A673 (cell line): ENCODE data around the gene BCR. TPM values are rescaled to one million over a fixed set of nuclear protein-coding genes. Genes with fewer than 3 reads are reported as not detected.

Experiments
- BruUV-seq: library from RNA; stranded (reverse); fragments of 400-500 nt; replicated peaks from 2 replicates; lab custom pipeline; 2021; lab: Mats Ljungman, UMichigan
- CTCF ChIA-PET: fragments of 300-600 bp; sonication (Branson Sonifier 250); formaldehyde crosslinking; loops from one replicate; lab custom pipeline; 2022; ENCODE audit warnings: antibody characterized with exemption; lab: Charles Lee
- POLR2A ChIA-PET: fragments of 300-600 bp; sonication (Branson Sonifier 250); formaldehyde crosslinking; loops from one replicate; lab custom pipeline; 2022; ENCODE audit warnings: antibody characterized with exemption; ENCODE audit not compliant: low non-redundant PET; lab: Charles Lee
- DNase-seq: peaks from one replicate; pipeline ENCODE4 v3.0.0-alpha.2; 2015; ENCODE audit warnings: low spot score
- H3K27ac ChIP-seq: fragments of 200-600 bp; sonication (generic); 2 replicates; pipeline ENCODE4 v1.5.1; 2016; ENCODE audit warnings: mixed run types, low read depth, mild to moderate bottlenecking, mixed read lengths, antibody characterized with exemption, low read length; ENCODE audit not compliant: poor library complexity, severe bottlenecking
- H3K27me3 ChIP-seq: fragments of 200-600 bp; sonication (generic); replicated peaks from 2 replicates; pipeline ENCODE4 v1.6.1; 2017; ENCODE audit warnings: mixed run types, low read depth, mild to moderate bottlenecking, mixed read lengths, antibody characterized with exemption, low read length; ENCODE audit not compliant: insufficient read depth, poor library complexity
- H3K36me3 ChIP-seq: fragments of 200-600 bp; sonication (generic); 2 replicates; pipeline ENCODE4 v1.6.1; 2016; ENCODE audit warnings: mixed run types, mild to moderate bottlenecking, mixed read lengths, antibody characterized with exemption, low read length; ENCODE audit not compliant: insufficient read depth, poor library complexity, severe bottlenecking
- H3K4me1 ChIP-seq: fragments of 200-600 bp; sonication (generic); 2 replicates; pipeline ENCODE4 v1.6.1; 2017; ENCODE audit warnings: mixed run types, mild to moderate bottlenecking, mixed read lengths, antibody characterized with exemption, low read length; ENCODE audit not compliant: insufficient read depth, poor library complexity, severe bottlenecking
- H3K4me3 ChIP-seq: fragments of 200-600 bp; sonication (generic); 2 replicates; pipeline ENCODE4 v1.5.1; 2016; ENCODE audit warnings: low read depth, mixed run types, mild to moderate bottlenecking, mixed read lengths, low read length; ENCODE audit not compliant: poor library complexity, severe bottlenecking
- H3K9me3 ChIP-seq: fragments of 200-600 bp; sonication (generic); 2 replicates; pipeline ENCODE4 v1.6.1; 2016; ENCODE audit warnings: mixed run types, low read depth, mild to moderate bottlenecking, mixed read lengths, antibody characterized with exemption, low read length; ENCODE audit not compliant: poor library complexity, severe bottlenecking
- EZH2 ChIP-seq: fragments of 200-600 bp; sonication (generic); IDR thresholded peaks from 2 replicates; pipeline ENCODE4 v1.6.1; 2017; ENCODE audit warnings: borderline replicate concordance, low read depth, mild to moderate bottlenecking, mixed read lengths, antibody characterized with exemption, low read length; ENCODE audit not compliant: poor library complexity, severe bottlenecking
- intact Hi-C: fragments of 100-400 bp; cut with micrococcal nuclease; formaldehyde crosslinking; loops from one replicate; pipeline ENCODE4 v1.10.0; 2022; ENCODE audit not compliant: unreplicated experiment
- total RNA-seq: library from RNA; stranded (reverse); gene quantifications from 2 replicates; pipeline ENCODE4 v1.2.3, GENCODE V29; 2021
- TF ChIP-seq, protein P1 (sequence below): fragments of 300-800, 200-600 bp; sonication (generic); conservative IDR thresholded peaks from 2 replicates; pipeline ENCODE4 v1.5.1; 2017; ENCODE audit warnings: low read depth, mild to moderate bottlenecking, antibody characterized with exemption, low read length, moderate library complexity, mixed read lengths

Gene BCR
- total RNA-seq, 1 experiment from 2014 or later = 63.1 TPM

DNA sequence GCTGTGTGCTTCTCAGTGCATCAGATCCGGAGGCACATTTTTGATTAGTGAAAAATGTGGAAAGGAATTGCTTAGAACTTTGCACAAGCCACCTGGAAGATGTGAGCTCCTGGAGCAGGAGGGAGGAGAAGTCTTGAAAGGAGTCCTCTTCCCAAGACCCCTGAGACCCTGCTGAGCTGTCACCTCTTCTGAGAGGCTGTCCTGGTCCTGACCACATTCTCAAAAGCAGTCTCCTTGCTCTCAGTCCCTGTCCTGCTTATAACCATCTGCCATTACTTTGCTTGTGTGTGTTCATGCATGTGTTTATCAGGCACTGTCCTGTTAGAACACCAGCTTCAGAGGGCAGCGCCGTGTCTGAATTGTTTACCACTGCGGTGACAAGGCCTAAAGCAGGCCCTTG is 86.5 kb downstream of the BCR start:
- Histone ChIP-seq H3K4me1 (no peaks in the 10 kb centered on the region), H3K27me3 (no peaks in the 10 kb centered on the region), H3K27ac (no peak overlapping the region), H3K36me3 (peaks cover 13% of the 10 kb centered on the region), H3K4me3 (no peak overlapping the region), H3K9me3 (no peaks in the 10 kb centered on the region)
- no TSS peak for BruUV-seq
- ChIA-PET POLR2A (no interaction called here), CTCF (interaction anchor here (0.6 kb wide), 1 partner anchor 15 kb away, joined by 5 read pairs; no protein-coding TSS in a partner anchor)
- intact Hi-C loops = no loop called here
- DNase-seq = no peak
- TF ChIP-seq, protein P1, sequence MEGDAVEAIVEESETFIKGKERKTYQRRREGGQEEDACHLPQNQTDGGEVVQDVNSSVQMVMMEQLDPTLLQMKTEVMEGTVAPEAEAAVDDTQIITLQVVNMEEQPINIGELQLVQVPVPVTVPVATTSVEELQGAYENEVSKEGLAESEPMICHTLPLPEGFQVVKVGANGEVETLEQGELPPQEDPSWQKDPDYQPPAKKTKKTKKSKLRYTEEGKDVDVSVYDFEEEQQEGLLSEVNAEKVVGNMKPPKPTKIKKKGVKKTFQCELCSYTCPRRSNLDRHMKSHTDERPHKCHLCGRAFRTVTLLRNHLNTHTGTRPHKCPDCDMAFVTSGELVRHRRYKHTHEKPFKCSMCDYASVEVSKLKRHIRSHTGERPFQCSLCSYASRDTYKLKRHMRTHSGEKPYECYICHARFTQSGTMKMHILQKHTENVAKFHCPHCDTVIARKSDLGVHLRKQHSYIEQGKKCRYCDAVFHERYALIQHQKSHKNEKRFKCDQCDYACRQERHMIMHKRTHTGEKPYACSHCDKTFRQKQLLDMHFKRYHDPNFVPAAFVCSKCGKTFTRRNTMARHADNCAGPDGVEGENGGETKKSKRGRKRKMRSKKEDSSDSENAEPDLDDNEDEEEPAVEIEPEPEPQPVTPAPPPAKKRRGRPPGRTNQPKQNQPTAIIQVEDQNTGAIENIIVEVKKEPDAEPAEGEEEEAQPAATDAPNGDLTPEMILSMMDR = no peak
- no peak for TF ChIP-seq EZH2

- H3K27me3 ChIP-seq = no peaks in the 10 kb centered on the region
- intact Hi-C loops = no loop called here
- TF ChIP-seq EZH2 = no peak
- TF ChIP-seq, protein P1 = no peak
- DNase-seq = no peak
- no peak overlapping the region for H3K27ac ChIP-seq
- peaks cover 17% of the 10 kb centered on the region for H3K36me3 ChIP-seq
- no TSS peak for BruUV-seq
- H3K4me1 ChIP-seq = no peaks in the 10 kb centered on the region
- H3K9me3 ChIP-seq = no peaks in the 10 kb centered on the region
- H3K4me3 ChIP-seq = no peak overlapping the region
- POLR2A ChIA-PET = no interaction called here
- CTCF ChIA-PET = no interaction called here
These were observed 87.1 kb downstream of the BCR start for GRCh38 chr22:23267226-23268043.

- intact Hi-C loops = no loop called here
- Histone ChIP-seq H3K27ac (no peak overlapping the region), H3K4me3 (no peak overlapping the region), H3K4me1 (no peaks in the 10 kb centered on the region), H3K9me3 (no peaks in the 10 kb centered on the region), H3K27me3 (no peaks in the 10 kb centered on the region), H3K36me3 (peaks cover 17% of the 10 kb centered on the region)
- ChIA-PET POLR2A (no interaction called here), CTCF (no interaction called here)
- DNase-seq = no peak
- BruUV-seq = no TSS peak
- TF ChIP-seq, protein P1 = no peak
- TF ChIP-seq EZH2 = no peak
These were observed 87.9 kb downstream of the BCR start for GRCh38 chr22:23268139-23268712.
